Loucy (cell line): Measurements from ENCODE around the gene HOXA1.

ENCODE experiments used
- H2AFZ ChIP-seq: fragments of 200-600 bp; sonication (generic); 2 replicates; pipeline ENCODE4 v1.6.0; 2016; ENCODE audit warnings: antibody characterized with exemption, mild to moderate bottlenecking, low read length, moderate library complexity
- H3F3A ChIP-seq: fragments of 200-600 bp; 2 replicates; pipeline ENCODE4 v1.6.0; 2016; ENCODE audit warnings: antibody characterized with exemption, low read depth, mild to moderate bottlenecking
- H3K27me3 ChIP-seq: fragments of 200-600 bp; sonication (generic); 2 replicates; pipeline ENCODE4 v1.6.1; 2014; ENCODE audit warnings: low read length, mild to moderate bottlenecking; ENCODE audit not compliant: insufficient read depth, poor library complexity, severe bottlenecking
- H3K36me3 ChIP-seq: fragments of 200-600 bp; sonication (generic); 2 replicates; pipeline ENCODE4 v1.6.1; 2016; ENCODE audit warnings: low read length; ENCODE audit not compliant: insufficient read depth
- H3K4me1 ChIP-seq: fragments of 200-600 bp; sonication (generic); 2 replicates; pipeline ENCODE4 v1.5.1; 2014; ENCODE audit warnings: low read length, mild to moderate bottlenecking; ENCODE audit not compliant: insufficient read depth, poor library complexity, severe bottlenecking
- H3K4me2 ChIP-seq: fragments of 200-600 bp; sonication (generic); 2 replicates; pipeline ENCODE4 v1.6.0; 2014; ENCODE audit warnings: antibody characterized with exemption, low read length, low read depth, mild to moderate bottlenecking; ENCODE audit not compliant: poor library complexity, severe bottlenecking
- H3K4me3 ChIP-seq: fragments of 200-600 bp; sonication (generic); 2 replicates; pipeline ENCODE4 v1.5.1; 2014; ENCODE audit warnings: low read length, mild to moderate bottlenecking, mixed read lengths; ENCODE audit not compliant: poor library complexity, severe bottlenecking
- H3K79me2 ChIP-seq: fragments of 200-600 bp; sonication (generic); 2 replicates; pipeline ENCODE4 v1.6.1; 2014; ENCODE audit warnings: low read length; ENCODE audit not compliant: insufficient read depth
- H3K9ac ChIP-seq: fragments of 200-600 bp; sonication (generic); 2 replicates; pipeline ENCODE4 v1.6.0; 2014; ENCODE audit warnings: mild to moderate bottlenecking, low read depth, low read length, moderate library complexity; ENCODE audit not compliant: poor library complexity, severe bottlenecking
- H3K9me2 ChIP-seq: fragments of 200-600 bp; sonication (generic); replicated peaks from 2 replicates; pipeline ENCODE4 v1.6.1; 2016; ENCODE audit warnings: low read depth, low read length, mixed read lengths
- H3K9me3 ChIP-seq: fragments of 200-600 bp; sonication (generic); 2 replicates; pipeline ENCODE4 v1.6.1; 2014; ENCODE audit warnings: mild to moderate bottlenecking, antibody characterized with exemption, low read length, low read depth; ENCODE audit not compliant: insufficient read depth
- H4K20me1 ChIP-seq: fragments of 200-600 bp; sonication (generic); 2 replicates; pipeline ENCODE4 v1.6.0; 2014; ENCODE audit warnings: antibody characterized with exemption, low read length, mild to moderate bottlenecking; ENCODE audit not compliant: insufficient read depth, poor library complexity, severe bottlenecking
- EZH2phosphoT487 ChIP-seq: fragments of 200-600 bp; IDR thresholded peaks from 2 replicates; pipeline ENCODE4 v1.6.1; 2018; ENCODE audit warnings: antibody characterized with exemption, mild to moderate bottlenecking, moderate library complexity, borderline replicate concordance
- TF ChIP-seq, protein P1 (sequence below): fragments of 200-600 bp; sonication (generic); conservative IDR thresholded peaks from 2 replicates; pipeline ENCODE4 v1.5.1; 2014; ENCODE audit warnings: mild to moderate bottlenecking, antibody characterized with exemption, low read length

Gene HOXA1

DNA sequence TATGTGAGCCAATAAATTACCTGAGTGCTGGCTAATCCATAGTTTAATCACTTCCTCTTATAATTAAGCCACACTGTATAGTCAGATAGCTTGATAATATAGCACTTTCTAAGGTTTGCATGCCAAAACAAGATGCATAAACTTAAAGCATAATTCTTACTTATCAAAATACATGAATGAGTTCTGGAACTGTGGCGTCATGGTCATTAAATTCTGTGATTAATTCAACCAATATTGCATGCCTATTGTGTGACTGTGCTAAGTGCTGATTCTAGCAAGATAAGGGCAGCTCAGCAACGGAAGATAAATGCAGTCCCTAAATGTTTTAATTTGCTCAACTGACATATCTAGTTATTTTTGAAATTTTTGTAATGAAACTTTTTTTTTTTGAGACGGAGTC is 29.7 kb downstream of the HOXA1 start:
- no peak overlapping the region for H3K9ac ChIP-seq
- H2AFZ ChIP-seq, result no peak overlapping the region
- no peak overlapping the region for H3K4me3 ChIP-seq
- TF ChIP-seq, protein P1, sequence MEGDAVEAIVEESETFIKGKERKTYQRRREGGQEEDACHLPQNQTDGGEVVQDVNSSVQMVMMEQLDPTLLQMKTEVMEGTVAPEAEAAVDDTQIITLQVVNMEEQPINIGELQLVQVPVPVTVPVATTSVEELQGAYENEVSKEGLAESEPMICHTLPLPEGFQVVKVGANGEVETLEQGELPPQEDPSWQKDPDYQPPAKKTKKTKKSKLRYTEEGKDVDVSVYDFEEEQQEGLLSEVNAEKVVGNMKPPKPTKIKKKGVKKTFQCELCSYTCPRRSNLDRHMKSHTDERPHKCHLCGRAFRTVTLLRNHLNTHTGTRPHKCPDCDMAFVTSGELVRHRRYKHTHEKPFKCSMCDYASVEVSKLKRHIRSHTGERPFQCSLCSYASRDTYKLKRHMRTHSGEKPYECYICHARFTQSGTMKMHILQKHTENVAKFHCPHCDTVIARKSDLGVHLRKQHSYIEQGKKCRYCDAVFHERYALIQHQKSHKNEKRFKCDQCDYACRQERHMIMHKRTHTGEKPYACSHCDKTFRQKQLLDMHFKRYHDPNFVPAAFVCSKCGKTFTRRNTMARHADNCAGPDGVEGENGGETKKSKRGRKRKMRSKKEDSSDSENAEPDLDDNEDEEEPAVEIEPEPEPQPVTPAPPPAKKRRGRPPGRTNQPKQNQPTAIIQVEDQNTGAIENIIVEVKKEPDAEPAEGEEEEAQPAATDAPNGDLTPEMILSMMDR, result no peak
- no peak for TF ChIP-seq EZH2phosphoT487
- no peaks in the 10 kb centered on the region for H3K27me3 ChIP-seq
- no peak overlapping the region for H3K4me2 ChIP-seq
- H3K9me2 ChIP-seq, result no peaks in the 10 kb centered on the region
- H3K36me3 ChIP-seq, result no peaks in the 10 kb centered on the region
- H3F3A ChIP-seq, result no peaks in the 10 kb centered on the region
- H3K79me2 ChIP-seq, result no peaks in the 10 kb centered on the region
- H4K20me1 ChIP-seq, result no peaks in the 10 kb centered on the region
- H3K9me3 ChIP-seq, result no peaks in the 10 kb centered on the region
- peaks cover 4% of the 10 kb centered on the region for H3K4me1 ChIP-seq

DNA sequence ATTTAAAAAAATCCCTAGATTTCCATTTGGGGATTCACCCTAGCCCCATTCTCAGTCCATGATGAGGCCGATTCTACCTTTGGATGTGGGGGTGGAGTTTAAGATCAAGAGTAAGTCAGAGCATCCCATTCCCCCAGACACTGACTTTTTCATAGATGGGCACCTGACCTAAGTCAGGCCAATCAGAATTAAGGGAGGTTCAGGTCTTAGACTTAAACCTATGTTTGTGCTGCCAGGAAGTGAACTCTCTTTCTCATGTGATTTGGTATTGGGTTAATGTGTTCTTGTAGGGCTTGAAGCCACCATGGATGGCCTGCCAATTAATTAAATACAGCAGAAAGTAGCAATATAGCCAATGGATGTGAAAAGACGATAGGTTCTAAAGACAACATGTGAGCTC is 30.1 kb downstream of the HOXA1 start:
- Histone ChIP-seq H3K9me2 (no peaks in the 10 kb centered on the region), H4K20me1 (no peaks in the 10 kb centered on the region), H3K9me3 (no peaks in the 10 kb centered on the region), H3K4me1 (peaks cover 4% of the 10 kb centered on the region), H3K4me2 (no peak overlapping the region), H3K4me3 (no peak overlapping the region), H3K79me2 (no peaks in the 10 kb centered on the region), H3K36me3 (no peaks in the 10 kb centered on the region), H2AFZ (no peak overlapping the region), H3K27me3 (no peaks in the 10 kb centered on the region), H3K9ac (no peak overlapping the region), H3F3A (no peaks in the 10 kb centered on the region)
- TF ChIP-seq, protein P1, result no peak
- TF ChIP-seq EZH2phosphoT487, result no peak

DNA sequence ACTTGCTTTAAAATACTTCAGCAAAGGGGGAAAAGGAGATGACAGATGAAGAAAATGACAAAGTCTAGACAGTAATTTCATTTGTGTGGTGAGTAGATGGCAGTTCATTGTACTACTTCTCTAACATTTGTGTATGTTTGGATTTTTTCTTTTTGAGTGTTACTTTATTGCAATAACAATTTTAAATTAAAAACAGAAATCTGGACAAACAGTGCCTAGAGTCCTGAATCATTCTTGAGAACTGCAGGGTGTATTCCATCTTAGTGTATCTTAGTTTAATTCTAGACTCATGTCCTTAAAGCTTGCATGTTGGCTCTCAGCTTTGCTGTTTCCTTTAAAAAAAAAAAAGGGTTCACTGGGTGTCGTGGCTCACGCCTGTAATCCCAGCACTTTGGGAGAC is 31.1 kb downstream of the HOXA1 start:
- H3K9me2 ChIP-seq, result no peaks in the 10 kb centered on the region

More for the DNA sequence above, 31.1 kb downstream of the HOXA1 start:
- H3K4me2 ChIP-seq, result no peak overlapping the region
- H3F3A ChIP-seq, result no peaks in the 10 kb centered on the region
- no peak overlapping the region for H3K9ac ChIP-seq
- H4K20me1 ChIP-seq, result no peaks in the 10 kb centered on the region
- H2AFZ ChIP-seq, result 0 out of 2 replicates have a peak overlapping the region, but pooled peaks have one; percentile 52
- H3K27me3 ChIP-seq, result no peaks in the 10 kb centered on the region
- no peaks in the 10 kb centered on the region for H3K9me3 ChIP-seq
- H3K36me3 ChIP-seq, result no peaks in the 10 kb centered on the region
- TF ChIP-seq, protein P1, result no peak
- no peak for TF ChIP-seq EZH2phosphoT487
- H3K79me2 ChIP-seq, result no peaks in the 10 kb centered on the region
- H3K4me3 ChIP-seq, result no peak overlapping the region
- peaks cover 4% of the 10 kb centered on the region for H3K4me1 ChIP-seq
